WTC11 (cell line): ENCODE measurements around the gene HMX1. TPM values are rescaled to one million over a fixed set of nuclear protein-coding genes. Genes with fewer than 3 reads are reported as not detected.

Experiments
- ATAC-seq: fragments of 200-7000 bp; cut with Tn5 transposase; 2 replicates; pipeline ENCODE4 v1.10.0; 2021; ENCODE audit warnings: mild to moderate bottlenecking, moderate library complexity
- CTCF ChIA-PET: fragments of 300-600 bp; sonication (Branson Sonifier 250); formaldehyde crosslinking; loops from one replicate; lab custom pipeline; 2021; ENCODE audit warnings: antibody characterized with exemption; lab: Charles Lee
- POLR2A ChIA-PET: fragments of 350-600 bp; sonication (Branson Sonifier 250); formaldehyde crosslinking; loops from one replicate; lab custom pipeline; 2021; ENCODE audit warnings: antibody characterized with exemption; lab: Charles Lee
- DNase-seq: peaks from one replicate; pipeline ENCODE4 v3.0.0; 2021; ENCODE audit warnings: low spot score
- H3K27ac Mint-ChIP-seq: 2 replicates; pipeline ENCODE4 v1.8.0; 2021; ENCODE audit warnings: mixed read lengths
- H3K27me3 Mint-ChIP-seq: 2 replicates; pipeline ENCODE4 v1.8.0; 2021; ENCODE audit warnings: low read depth, mild to moderate bottlenecking, moderate library complexity, mixed read lengths
- H3K36me3 Mint-ChIP-seq: 2 replicates; pipeline ENCODE4 v1.8.0; 2021; ENCODE audit warnings: mixed read lengths
- H3K4me1 Mint-ChIP-seq: 2 replicates; pipeline ENCODE4 v1.8.0; 2022; ENCODE audit warnings: mixed read lengths
- H3K4me3 Mint-ChIP-seq: 2 replicates; pipeline ENCODE4 v1.8.0; 2021; ENCODE audit warnings: mild to moderate bottlenecking, moderate library complexity, mixed read lengths
- H3K9me3 Mint-ChIP-seq: 2 replicates; pipeline ENCODE4 v1.8.0; 2021; ENCODE audit warnings: mixed read lengths
- AFF4 ChIP-seq: sonication (generic); formaldehyde crosslinking; IDR thresholded peaks from 2 replicates; pipeline ENCODE4 v1.8.1; 2023; ENCODE audit warnings: mild to moderate bottlenecking, missing genetic modification reagents, borderline replicate concordance
- ATF1 ChIP-seq: sonication (generic); formaldehyde crosslinking; IDR thresholded peaks from 2 replicates; pipeline ENCODE4 v1.8.1; 2023; ENCODE audit warnings: mild to moderate bottlenecking, moderate library complexity, missing genetic modification reagents
- ATF2 ChIP-seq: sonication (generic); formaldehyde crosslinking; IDR thresholded peaks from 2 replicates; pipeline ENCODE4 v1.8.1; 2022; ENCODE audit warnings: low read depth, missing genetic modification reagents, borderline replicate concordance
- E2F1 ChIP-seq: sonication (generic); formaldehyde crosslinking; IDR thresholded peaks from 2 replicates; pipeline ENCODE4 v1.8.0; 2022; ENCODE audit warnings: mild to moderate bottlenecking, missing genetic modification reagents
- EMX1 ChIP-seq: fragments of 250-450 bp; sonication (Bioruptor Pico); IDR thresholded peaks from 2 replicates; pipeline ENCODE4 v1.8.0; 2021; ENCODE audit warnings: mild to moderate bottlenecking
- HMGXB4 ChIP-seq: sonication (generic); formaldehyde crosslinking; IDR thresholded peaks from 2 replicates; pipeline ENCODE4 v1.8.1; 2023; ENCODE audit warnings: mild to moderate bottlenecking, moderate library complexity, missing genetic modification reagents
- JAZF1 ChIP-seq: fragments of 250-450 bp; sonication (Bioruptor Pico); IDR thresholded peaks from 2 replicates; pipeline ENCODE4 v1.9.0; 2021; ENCODE audit warnings: moderate library complexity, mild to moderate bottlenecking, inconsistent platforms
- MLX ChIP-seq: sonication (generic); formaldehyde crosslinking; IDR thresholded peaks from 2 replicates; pipeline ENCODE4 v1.8.1; 2023; ENCODE audit warnings: mild to moderate bottlenecking, missing genetic modification reagents, moderate library complexity
- NFATC4 ChIP-seq: fragments of 250-450 bp; sonication (Bioruptor Pico); IDR thresholded peaks from 2 replicates; pipeline ENCODE4 v1.9.0; 2021; ENCODE audit warnings: mild to moderate bottlenecking
- NR1H2 ChIP-seq: sonication (generic); formaldehyde crosslinking; IDR thresholded peaks from 2 replicates; pipeline ENCODE4 v1.9.0; 2021; ENCODE audit warnings: mild to moderate bottlenecking, moderate library complexity, missing genetic modification reagents
- PRDM15 ChIP-seq: sonication (generic); formaldehyde crosslinking; IDR thresholded peaks from 2 replicates; pipeline ENCODE4 v1.8.0; 2022; ENCODE audit warnings: missing genetic modification reagents
- TCF7 ChIP-seq: sonication (generic); formaldehyde crosslinking; IDR thresholded peaks from 2 replicates; pipeline ENCODE4 v1.8.0; 2022; ENCODE audit warnings: mild to moderate bottlenecking, low read depth, missing genetic modification reagents, moderate library complexity
- ZBTB43 ChIP-seq: sonication (generic); formaldehyde crosslinking; IDR thresholded peaks from 2 replicates; pipeline ENCODE4 v1.8.1; 2023; ENCODE audit warnings: mild to moderate bottlenecking, missing genetic modification reagents
- ZNF138 ChIP-seq: sonication (generic); formaldehyde crosslinking; conservative IDR thresholded peaks from 2 replicates; pipeline ENCODE4 v1.8.1; 2022; ENCODE audit warnings: mild to moderate bottlenecking, moderate library complexity, missing genetic modification reagents
- ZNF232 ChIP-seq: sonication (generic); formaldehyde crosslinking; IDR thresholded peaks from 2 replicates; pipeline ENCODE4 v1.8.0; 2022; ENCODE audit warnings: mild to moderate bottlenecking, missing genetic modification reagents
- ZNF396 ChIP-seq: fragments of 250-450 bp; sonication (Bioruptor Pico); IDR thresholded peaks from 2 replicates; pipeline ENCODE4 v1.8.0; 2021; ENCODE audit warnings: mild to moderate bottlenecking, moderate library complexity, borderline replicate concordance
- ZNF416 ChIP-seq: fragments of 250-450 bp; sonication (Bioruptor Pico); IDR thresholded peaks from 2 replicates; pipeline ENCODE4 v1.9.0; 2021; ENCODE audit warnings: mild to moderate bottlenecking, inconsistent platforms
- ZNF423 ChIP-seq: fragments of 250-450 bp; sonication (Bioruptor Pico); IDR thresholded peaks from 2 replicates; pipeline ENCODE4 v2.1.2; 2022; ENCODE audit warnings: mild to moderate bottlenecking, moderate library complexity
- ZNF671 ChIP-seq: fragments of 250-450 bp; sonication (Bioruptor Pico); IDR thresholded peaks from 2 replicates; pipeline ENCODE4 v1.8.0; 2021; ENCODE audit warnings: mild to moderate bottlenecking
- total RNA-seq: library from RNA; stranded (reverse); gene quantifications from 3 replicates; pipeline ENCODE4 v1.2.3, GENCODE V29; 2021

The HMX1 gene
- total RNA-seq, 1 experiment from 2014 or later, result 10.0 TPM

GRCh38 chr4:8854016-8854415, 17.6 kb downstream of the HMX1 start:
- ATAC-seq, result no peak
- Mint-ChIP-seq H3K36me3 (no peaks in the 10 kb centered on the region), H3K9me3 (no peaks in the 10 kb centered on the region), H3K27ac (no peak overlapping the region), H3K4me1 (peaks cover 26% of the 10 kb centered on the region), H3K4me3 (no peak overlapping the region), H3K27me3 (peaks cover 75% of the 10 kb centered on the region)
- ChIA-PET POLR2A (no interaction called here), CTCF (interaction anchor here (0.7 to 7.6 kb wide), 6 partner anchors 17 to 425 kb away, joined by 3 to 97 read pairs (median 4); no protein-coding TSS in a partner anchor)
- no peak for TF ChIP-seq ZNF416 (CRISPR knock-in tag)
- no peak for TF ChIP-seq NR1H2 (CRISPR knock-in tag)
- TF ChIP-seq ZBTB43 (CRISPR knock-in tag), result no peak
- no peak for TF ChIP-seq E2F1 (CRISPR knock-in tag)
- TF ChIP-seq ZNF138 (CRISPR knock-in tag), result no peak
- TF ChIP-seq HMGXB4 (CRISPR knock-in tag), result no peak
- no peak for TF ChIP-seq ATF2 (CRISPR knock-in tag)
- TF ChIP-seq JAZF1 (CRISPR knock-in tag), result no peak
- no peak for TF ChIP-seq EMX1 (CRISPR knock-in tag)
- no peak for TF ChIP-seq ZNF423
- no peak for TF ChIP-seq NFATC4 (CRISPR knock-in tag)
- no peak for TF ChIP-seq MLX
- no peak for TF ChIP-seq ZNF232 (CRISPR knock-in tag)
- TF ChIP-seq ZNF671, result no peak
- no peak for TF ChIP-seq ATF1 (CRISPR knock-in tag)
- no peak for TF ChIP-seq ZNF396 (CRISPR knock-in tag)
- no peak for TF ChIP-seq PRDM15
- no peak for TF ChIP-seq AFF4 (CRISPR knock-in tag)
- TF ChIP-seq TCF7 (CRISPR knock-in tag), result no peak
- no peak for DNase-seq
